ENCODE measurements around the gene LARGE1.

The LARGE1 gene

GRCh38 chr22:33669746-33670145 is 250.5 kb downstream of the LARGE1 start:
- H3K9ac ChIP-seq, result no peak overlapping the region
- no peak overlapping the region for H3K4me3 ChIP-seq
- no peak overlapping the region for H3K27ac ChIP-seq
- H3K27me3 ChIP-seq, result no peaks in the 10 kb centered on the region
- peaks cover 0 to 81% (median 47%) of the 10 kb centered on the region in 11 experiments; a peak in 14 of 22 replicates for H4K20me1 ChIP-seq
- H3K4me1 ChIP-seq, result peaks cover 14 to 62% (median 41%) of the 10 kb centered on the region in 10 experiments
- peak overlapping the region in 8 of 11 experiments; percentile 29 to 65 (median 47); a peak in 14 of 22 replicates for H3K4me2 ChIP-seq
- peaks cover 0 to 11% (median 0%) of the 10 kb centered on the region in 11 experiments; a peak in 3 of 22 replicates for H3K36me3 ChIP-seq
- no peak for TF ChIP-seq Cebpa-rat (IDR thresholded peaks at IDR 0.05)
- H3K9me3 ChIP-seq (replicated peaks in 1 of 11), result peaks cover 0 to 3% (median 0%) of the 10 kb centered on the region in 11 experiments; a peak in 1 of 22 replicates

GRCh38 chr22:33666961-33667619 is 253.2 kb downstream of the LARGE1 start:
- no peak for TF ChIP-seq Cebpa-rat (IDR thresholded peaks at IDR 0.05)

GRCh38 chr22:33666279-33666960 is 253.9 kb downstream of the LARGE1 start:
- H3K4me3 ChIP-seq, result no peak overlapping the region
- H3K4me1 ChIP-seq, result peaks cover 15 to 59% (median 47%) of the 10 kb centered on the region in 10 experiments
- H3K9me3 ChIP-seq (replicated peaks in 1 of 11), result peaks cover 0 to 4% (median 0%) of the 10 kb centered on the region in 11 experiments; a peak in 1 of 22 replicates
- H3K9ac ChIP-seq, result no peak overlapping the region
- H3K36me3 ChIP-seq, result peaks cover 0 to 29% (median 0%) of the 10 kb centered on the region in 11 experiments; a peak in 3 of 22 replicates
- H3K27me3 ChIP-seq, result no peaks in the 10 kb centered on the region
- H3K4me2 ChIP-seq, result peak overlapping the region in 8 of 11 experiments; percentile 2 to 52 (median 33); a peak in 11 of 22 replicates
- TF ChIP-seq Cebpa-rat (IDR thresholded peaks at IDR 0.05), result no peak
- H4K20me1 ChIP-seq, result peaks cover 0 to 80% (median 43%) of the 10 kb centered on the region in 11 experiments; a peak in 14 of 22 replicates
- no peak overlapping the region for H3K27ac ChIP-seq

More at GRCh38 chr22:33666961-33667619, 253.2 kb downstream of the LARGE1 start:
- H3K4me1 ChIP-seq, result peaks cover 15 to 60% (median 48%) of the 10 kb centered on the region in 10 experiments
- H3K4me2 ChIP-seq, result peak overlapping the region; percentile 2 to 56 (median 35); a peak in 15 of 22 replicates
- H4K20me1 ChIP-seq, result peaks cover 0 to 80% (median 43%) of the 10 kb centered on the region in 11 experiments; a peak in 14 of 22 replicates
- H3K27me3 ChIP-seq, result no peaks in the 10 kb centered on the region
- no peak overlapping the region for H3K27ac ChIP-seq
- H3K9ac ChIP-seq, result no peak overlapping the region
- H3K36me3 ChIP-seq, result peaks cover 0 to 25% (median 0%) of the 10 kb centered on the region in 11 experiments; a peak in 3 of 22 replicates
- H3K4me3 ChIP-seq, result no peak overlapping the region
- peaks cover 0 to 4% (median 0%) of the 10 kb centered on the region in 11 experiments; a peak in 1 of 22 replicates for H3K9me3 ChIP-seq (replicated peaks in 1 of 11)

GRCh38 chr22:33659448-33659847 is 260.8 kb downstream of the LARGE1 start:
- Histone ChIP-seq H4K20me1 (peaks cover 0 to 25% (median under 1%) of the 10 kb centered on the region in 11 experiments; a peak in 7 of 22 replicates), H3K27ac (peak overlapping the region in 3 of 11 experiments; percentile 10 to 52 (median 21); a peak in 3 of 22 replicates), H3K4me2 (peak overlapping the region in 2 of 11 experiments; percentile 14 to 44; a peak in 3 of 22 replicates), H3K9ac (no peak overlapping the region), H3K27me3 (no peaks in the 10 kb centered on the region), H3K4me1 (peaks cover 8 to 21% (median 15%) of the 10 kb centered on the region in 10 experiments; a peak in 18 of 20 replicates), H3K36me3 (peaks cover 0 to 45% (median 6%) of the 10 kb centered on the region in 11 experiments; a peak in 15 of 22 replicates), H3K4me3 (no peak overlapping the region), H3K9me3 (replicated peaks in 1 of 11) (peaks cover 10 to 36% (median 24%) of the 10 kb centered on the region in 11 experiments; a peak in 18 of 22 replicates)
- TF ChIP-seq Cebpa-rat (IDR thresholded peaks at IDR 0.05), result no peak

- H3K9me3 ChIP-seq (replicated peaks in 1 of 11), result peaks cover 10 to 36% (median 24%) of the 10 kb centered on the region in 11 experiments; a peak in 18 of 22 replicates
- peaks cover 4 to 15% (median 11%) of the 10 kb centered on the region in 10 experiments; a peak in 18 of 20 replicates for H3K4me1 ChIP-seq
- peak overlapping the region in 2 of 11 experiments; percentile 14 to 44; a peak in 6 of 22 replicates for H3K4me2 ChIP-seq
- TF ChIP-seq Cebpa-rat (IDR thresholded peaks at IDR 0.05), result peak in 1 of 11 experiments; percentile 51; a peak in 2 of 22 replicates
- H3K27me3 ChIP-seq, result no peaks in the 10 kb centered on the region
- H4K20me1 ChIP-seq, result peaks cover 0 to 22% (median 4%) of the 10 kb centered on the region in 11 experiments; a peak in 8 of 22 replicates
- H3K36me3 ChIP-seq, result peaks cover 0 to 38% (median 6%) of the 10 kb centered on the region in 11 experiments; a peak in 15 of 22 replicates
- no peak overlapping the region for H3K4me3 ChIP-seq
- H3K27ac ChIP-seq, result peak overlapping the region in 3 of 11 experiments; percentile 21 to 52 (median 30); a peak in 3 of 22 replicates
- no peak overlapping the region for H3K9ac ChIP-seq
Measured at GRCh38 chr22:33658775-33659174, 261.5 kb downstream of the LARGE1 start.

- no peak for TF ChIP-seq Cebpa-rat (IDR thresholded peaks at IDR 0.05)
Measured at GRCh38 chr22:33657670-33658069, 262.6 kb downstream of the LARGE1 start.

GRCh38 chr22:33656808-33657628 is 263.3 kb downstream of the LARGE1 start:
- peaks cover 0 to 26% (median 4%) of the 10 kb centered on the region in 11 experiments; a peak in 8 of 22 replicates for H4K20me1 ChIP-seq
- no peak for TF ChIP-seq Cebpa-rat (IDR thresholded peaks at IDR 0.05)
- no peak overlapping the region for H3K4me2 ChIP-seq
- H3K27ac ChIP-seq, result no peak overlapping the region; a peak in 1 of 22 replicates
- no peak overlapping the region for H3K9ac ChIP-seq
- no peaks in the 10 kb centered on the region for H3K27me3 ChIP-seq
- H3K36me3 ChIP-seq, result peaks cover 0 to 34% (median 6%) of the 10 kb centered on the region in 11 experiments; a peak in 15 of 22 replicates
- H3K4me3 ChIP-seq, result no peak overlapping the region
- peaks cover 10 to 36% (median 24%) of the 10 kb centered on the region in 11 experiments; a peak in 18 of 22 replicates for H3K9me3 ChIP-seq (replicated peaks in 1 of 11)
- H3K4me1 ChIP-seq, result peaks cover 0 to 15% (median 5%) of the 10 kb centered on the region in 10 experiments; a peak in 9 of 20 replicates

More at GRCh38 chr22:33657670-33658069, 262.6 kb downstream of the LARGE1 start:
- Histone ChIP-seq H3K27ac (no peak overlapping the region), H3K4me3 (no peak overlapping the region), H3K9ac (no peak overlapping the region), H3K4me1 (peaks cover 0 to 15% (median 5%) of the 10 kb centered on the region in 10 experiments; a peak in 9 of 20 replicates), H4K20me1 (peaks cover 0 to 22% (median 5%) of the 10 kb centered on the region in 11 experiments; a peak in 8 of 22 replicates), H3K9me3 (replicated peaks in 1 of 11) (peaks cover 10 to 36% (median 24%) of the 10 kb centered on the region in 11 experiments; a peak in 18 of 22 replicates), H3K27me3 (no peaks in the 10 kb centered on the region), H3K4me2 (no peak overlapping the region), H3K36me3 (peaks cover 0 to 36% (median 6%) of the 10 kb centered on the region in 11 experiments; a peak in 15 of 22 replicates)

Data from BLaER1 treated with 17β-estradiol and CSF1 and Interleukin-3, amounts not matched to agents 10 nM and 100 nM (cell line).